ENCODE data around the gene S1PR1. TPM values are rescaled to one million over a fixed set of nuclear protein-coding genes. Genes with fewer than 3 reads are reported as not detected.
"Not testable (repeated sequence)": the region's sequence is repeated elsewhere in the genome, so short reads cannot be mapped to it uniquely, and the experiment has no call there.

The S1PR1 gene
- total and polyA plus RNA-seq, 2 experiments from 2014 or later = 9.3 TPM

- Histone ChIP-seq H3K36me3 (replicated peaks; ENCODE audit: insufficient read depth, low read depth) (no peaks in the 10 kb centered on the region), H4K20me1 (ENCODE audit: insufficient read depth, poor library complexity, severe bottlenecking) (no peaks in the 10 kb centered on the region), H3K4me2 (no peak overlapping the region), H3K4me3 (no peak overlapping the region), H3K9me2 (replicated peaks; ENCODE audit: insufficient read depth) (no peaks in the 10 kb centered on the region), H3K79me2 (no peaks in the 10 kb centered on the region), H3K27me3 (no peaks in the 10 kb centered on the region), H3K9me3 (ENCODE audit: low read depth) (no peaks in the 10 kb centered on the region), H3K4me1 (ENCODE audit: insufficient read depth) (no peaks in the 10 kb centered on the region), H3K27ac (no peak overlapping the region), H2AFZ (no peak overlapping the region)
- no peak for DNase-seq (ENCODE audit: low spot score)
- 100% methylated on average over 1 of the region's 1 CpG for WGBS (ENCODE audit: low lambda C conversion rate, missing lambda C conversion rate)
- TF ChIP-seq EZH2phosphoT487 (IDR thresholded peaks at IDR 0.05; ENCODE audit: low read depth, severe bottlenecking, unreplicated experiment) (no peak), CTCF (IDR thresholded peaks at IDR 0.05; ENCODE audit: poor library complexity) (no peak), EZH2 (IDR thresholded peaks at IDR 0.05; ENCODE audit: borderline replicate concordance) (no peak)
These were observed 37.2 kb upstream of the S1PR1 start for GRCh38 chr1:101199637-101199982.

GRCh38 chr1:101200513-101200912, 36.3 kb upstream of the S1PR1 start:
- H3K4me1 ChIP-seq (ENCODE audit: insufficient read depth) = no peaks in the 10 kb centered on the region
- TF ChIP-seq EZH2phosphoT487 (IDR thresholded peaks at IDR 0.05; ENCODE audit: low read depth, severe bottlenecking, unreplicated experiment) = no peak
- no peaks in the 10 kb centered on the region for H3K9me3 ChIP-seq (ENCODE audit: low read depth)
- H2AFZ ChIP-seq = no peak overlapping the region
- H3K27me3 ChIP-seq = no peaks in the 10 kb centered on the region
- no peaks in the 10 kb centered on the region for H4K20me1 ChIP-seq (ENCODE audit: insufficient read depth, poor library complexity, severe bottlenecking)
- H3K9me2 ChIP-seq (replicated peaks; ENCODE audit: insufficient read depth) = no peaks in the 10 kb centered on the region
- DNase-seq (ENCODE audit: low spot score) = peak; percentile 23
- H3K4me3 ChIP-seq = no peak overlapping the region
- no peak overlapping the region for H3K27ac ChIP-seq
- no peaks in the 10 kb centered on the region for H3K79me2 ChIP-seq
- 52% methylated on average over 2 of the region's 2 CpGs for WGBS (ENCODE audit: low lambda C conversion rate, missing lambda C conversion rate)
- no peak overlapping the region for H3K4me2 ChIP-seq
- H3K36me3 ChIP-seq (replicated peaks; ENCODE audit: insufficient read depth, low read depth) = no peaks in the 10 kb centered on the region

- DNase-seq (ENCODE audit: low spot score) = no peak
- no peak overlapping the region for H3K4me3 ChIP-seq
- H3K4me2 ChIP-seq = no peak overlapping the region
- H3K4me1 ChIP-seq (ENCODE audit: insufficient read depth) = no peaks in the 10 kb centered on the region
- TF ChIP-seq EZH2phosphoT487 (IDR thresholded peaks at IDR 0.05; ENCODE audit: low read depth, severe bottlenecking, unreplicated experiment) (no peak), EZH2 (IDR thresholded peaks at IDR 0.05; ENCODE audit: borderline replicate concordance) (no peak), CTCF (IDR thresholded peaks at IDR 0.05; ENCODE audit: poor library complexity) (no peak)
- no peaks in the 10 kb centered on the region for H3K36me3 ChIP-seq (replicated peaks; ENCODE audit: insufficient read depth, low read depth)
- no peaks in the 10 kb centered on the region for H3K79me2 ChIP-seq
- H4K20me1 ChIP-seq (ENCODE audit: insufficient read depth, poor library complexity, severe bottlenecking) = no peaks in the 10 kb centered on the region
- no peaks in the 10 kb centered on the region for H3K9me3 ChIP-seq (ENCODE audit: low read depth)
- no peaks in the 10 kb centered on the region for H3K9me2 ChIP-seq (replicated peaks; ENCODE audit: insufficient read depth)
- no peaks in the 10 kb centered on the region for H3K27me3 ChIP-seq
- WGBS (ENCODE audit: low lambda C conversion rate, missing lambda C conversion rate) = 67% methylated on average over 6 of the region's 6 CpGs
- no peak overlapping the region for H3K27ac ChIP-seq
- no peak overlapping the region for H2AFZ ChIP-seq
These were observed 32.8 kb upstream of the S1PR1 start for GRCh38 chr1:101203820-101204540.

GRCh38 chr1:101205457-101205856, 31.4 kb upstream of the S1PR1 start:
- H3K4me1 ChIP-seq (ENCODE audit: insufficient read depth) = no peaks in the 10 kb centered on the region
- H3K36me3 ChIP-seq (replicated peaks; ENCODE audit: insufficient read depth, low read depth) = no peaks in the 10 kb centered on the region
- no peak overlapping the region for H3K27ac ChIP-seq
- no peaks in the 10 kb centered on the region for H4K20me1 ChIP-seq (ENCODE audit: insufficient read depth, poor library complexity, severe bottlenecking)
- H3K4me3 ChIP-seq = no peak overlapping the region
- no peaks in the 10 kb centered on the region for H3K9me2 ChIP-seq (replicated peaks; ENCODE audit: insufficient read depth)
- H3K79me2 ChIP-seq = no peaks in the 10 kb centered on the region
- TF ChIP-seq EZH2phosphoT487 (IDR thresholded peaks at IDR 0.05; ENCODE audit: low read depth, severe bottlenecking, unreplicated experiment) (no peak), EZH2 (IDR thresholded peaks at IDR 0.05; ENCODE audit: borderline replicate concordance) (no peak), CTCF (IDR thresholded peaks at IDR 0.05; ENCODE audit: poor library complexity) (no peak)
- H3K9me3 ChIP-seq (ENCODE audit: low read depth) = no peaks in the 10 kb centered on the region
- DNase-seq (ENCODE audit: low spot score) = no peak
- H3K27me3 ChIP-seq = no peaks in the 10 kb centered on the region
- H2AFZ ChIP-seq = no peak overlapping the region
- no peak overlapping the region for H3K4me2 ChIP-seq

GRCh38 chr1:101206139-101206538, 30.7 kb upstream of the S1PR1 start:
- H4K20me1 ChIP-seq (ENCODE audit: insufficient read depth, poor library complexity, severe bottlenecking); H3K36me3 ChIP-seq (replicated peaks; ENCODE audit: insufficient read depth, low read depth); H3K4me3 ChIP-seq; H3K9me2 ChIP-seq (replicated peaks; ENCODE audit: insufficient read depth); H3K27me3 ChIP-seq; H3K27ac ChIP-seq; H3K9me3 ChIP-seq (ENCODE audit: low read depth); H3K4me2 ChIP-seq; DNase-seq (ENCODE audit: low spot score); H3K79me2 ChIP-seq; H3K4me1 ChIP-seq (ENCODE audit: insufficient read depth); H2AFZ ChIP-seq: not testable (repeated sequence)
- 94% methylated on average over 4 of the region's 4 CpGs for WGBS (ENCODE audit: low lambda C conversion rate, missing lambda C conversion rate)

GRCh38 chr1:101207271-101207670, 29.5 kb upstream of the S1PR1 start:
- H3K4me3 ChIP-seq; H3K27ac ChIP-seq; H3K27me3 ChIP-seq; DNase-seq (ENCODE audit: low spot score); H4K20me1 ChIP-seq (ENCODE audit: insufficient read depth, poor library complexity, severe bottlenecking); H2AFZ ChIP-seq; H3K79me2 ChIP-seq; H3K4me2 ChIP-seq; H3K36me3 ChIP-seq (replicated peaks; ENCODE audit: insufficient read depth, low read depth); H3K9me3 ChIP-seq (ENCODE audit: low read depth); H3K4me1 ChIP-seq (ENCODE audit: insufficient read depth); H3K9me2 ChIP-seq (replicated peaks; ENCODE audit: insufficient read depth): not testable (repeated sequence)
- WGBS (ENCODE audit: low lambda C conversion rate, missing lambda C conversion rate) = 98% methylated on average over 9 of the region's 9 CpGs

All from hepatocyte (in vitro differentiated cells).